Measurements from ENCODE around the gene DPCD. TPM values are rescaled to one million over a fixed set of nuclear protein-coding genes. Genes with fewer than 3 reads are reported as not detected.

Gene DPCD
- polyA plus RNA-seq, 1 donor = 14.1 TPM

DNA sequence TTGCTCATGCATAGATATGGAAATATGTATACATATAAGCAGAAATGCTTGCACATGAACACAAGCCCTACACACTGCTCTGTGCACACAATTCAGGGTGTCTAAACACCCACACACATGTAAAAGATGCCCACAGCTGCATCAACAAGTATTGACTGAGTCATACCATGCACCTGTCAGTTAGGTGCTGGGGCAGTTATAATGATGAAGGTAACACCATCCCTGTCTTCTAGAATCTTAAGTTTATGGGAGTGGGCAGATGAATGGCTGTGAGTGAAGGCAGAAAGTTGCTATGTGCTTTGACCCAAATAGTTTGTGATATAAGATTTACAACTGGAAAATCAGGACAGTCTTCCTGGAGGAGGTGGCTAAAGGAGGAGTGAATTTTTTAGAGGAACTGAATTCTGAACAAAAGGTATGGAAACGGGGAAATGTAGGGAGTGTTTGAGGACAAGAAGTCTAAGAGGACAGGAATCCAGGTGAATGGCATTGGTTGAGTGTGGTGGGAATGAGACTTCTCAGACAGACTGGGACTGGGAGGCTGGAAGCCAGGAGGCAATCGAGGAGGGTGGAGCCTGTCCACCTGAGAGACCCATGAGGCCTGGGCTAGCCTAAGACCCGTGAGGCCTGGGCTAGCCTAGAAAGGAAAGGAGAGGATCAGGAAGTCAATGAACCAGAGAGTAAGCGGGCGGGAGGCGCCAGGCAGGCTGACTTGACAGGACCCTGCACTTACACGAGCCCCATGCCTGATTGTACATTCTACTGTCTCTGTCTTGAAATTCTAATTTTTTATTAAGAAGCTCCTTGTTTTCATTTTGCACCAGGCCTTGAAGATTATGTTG lies 20.7 kb upstream of the DPCD start:
- no peak for DNase-seq (ENCODE audit: low read depth)

DNA sequence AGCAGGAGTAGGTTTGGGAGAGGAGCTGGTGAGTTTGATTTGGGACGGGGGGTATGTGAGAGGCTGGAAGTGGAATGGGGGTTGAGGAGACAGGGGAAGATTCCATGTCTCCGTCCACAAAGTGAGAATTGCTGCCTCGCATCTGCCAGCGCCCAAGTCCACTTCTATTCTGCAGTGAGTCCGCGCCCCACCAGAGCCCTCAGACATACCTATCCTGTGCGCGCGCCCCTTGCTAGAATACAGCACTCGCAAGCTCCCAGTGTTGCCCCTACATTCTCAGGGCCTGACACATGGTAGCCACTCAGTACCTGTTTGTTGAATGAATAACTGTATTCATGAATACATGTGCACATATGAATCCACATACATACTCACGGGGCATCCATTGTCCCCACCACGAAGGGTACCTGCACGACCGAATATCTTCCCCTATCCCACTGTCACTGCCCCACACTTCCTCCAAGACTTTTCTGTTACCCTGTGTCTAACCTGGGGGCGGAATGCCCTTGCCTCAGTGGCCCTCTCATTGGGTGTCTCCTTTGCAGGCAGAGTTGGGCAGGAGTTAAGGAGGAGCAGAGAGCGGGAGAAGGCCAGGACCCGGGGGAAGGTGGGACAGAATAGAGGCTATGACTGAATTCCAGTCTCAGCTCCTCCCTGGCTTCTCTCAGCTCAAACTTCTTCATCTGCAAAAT lies 19.9 kb upstream of the DPCD start:
- DNase-seq (ENCODE audit: low read depth) = no peak

DNA sequence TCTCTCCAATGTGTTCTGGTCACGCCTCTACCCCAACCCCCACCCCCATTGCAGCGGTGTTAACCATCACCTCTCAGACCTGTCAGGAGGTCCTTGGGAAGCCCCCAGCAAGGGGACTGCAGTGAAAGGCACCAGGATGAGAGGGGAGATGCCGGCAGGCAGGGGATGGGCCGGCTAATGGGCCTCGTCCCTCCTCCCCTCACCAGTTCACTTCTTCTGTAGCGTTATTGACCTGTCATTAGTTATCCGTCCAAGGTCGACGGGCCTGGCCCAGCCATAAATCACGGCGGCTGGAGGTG lies 18.8 kb upstream of the DPCD start:
- DNase-seq (ENCODE audit: low read depth) = no peak

DNA sequence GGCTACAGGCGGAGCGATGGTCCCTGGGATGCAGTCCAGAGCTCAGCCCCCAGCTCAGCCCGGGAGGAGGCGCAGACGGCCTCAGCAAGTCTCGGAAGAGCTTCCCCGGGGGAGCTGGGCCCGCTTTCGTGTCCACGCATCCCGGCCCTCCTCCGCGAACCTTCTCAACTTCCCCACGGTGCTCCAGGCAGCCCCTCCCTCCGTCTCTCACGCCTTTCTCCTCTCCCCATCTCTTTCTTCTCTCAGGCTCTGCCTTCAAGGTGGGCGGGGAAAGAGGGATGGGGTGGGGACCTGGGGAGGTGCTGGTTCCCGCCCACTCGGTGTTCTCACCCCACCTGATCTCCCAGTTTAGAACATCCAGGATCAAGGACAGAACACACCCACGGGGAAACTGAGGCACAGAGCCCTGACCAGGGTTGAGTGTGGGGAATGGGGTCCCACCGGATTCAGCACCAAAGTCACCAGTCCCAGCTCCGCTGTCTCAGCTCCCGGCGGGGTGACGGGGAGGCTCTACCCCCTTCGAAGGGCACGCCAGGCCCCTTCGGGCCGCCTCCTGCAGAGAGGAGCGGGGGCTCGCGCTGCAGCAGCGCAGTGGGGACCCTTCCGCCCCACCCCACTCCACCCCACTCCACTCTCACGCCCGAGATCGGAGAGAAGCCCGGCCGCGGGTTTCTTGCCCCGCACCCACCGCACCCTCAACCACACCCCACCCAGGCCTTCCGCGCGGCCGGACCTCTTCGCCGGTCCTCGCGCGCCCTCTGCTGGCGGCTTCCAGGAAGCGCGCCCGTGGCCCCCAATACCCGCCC lies 18.3 kb upstream of the DPCD start:
- no peak for DNase-seq (ENCODE audit: low read depth)

DNA sequence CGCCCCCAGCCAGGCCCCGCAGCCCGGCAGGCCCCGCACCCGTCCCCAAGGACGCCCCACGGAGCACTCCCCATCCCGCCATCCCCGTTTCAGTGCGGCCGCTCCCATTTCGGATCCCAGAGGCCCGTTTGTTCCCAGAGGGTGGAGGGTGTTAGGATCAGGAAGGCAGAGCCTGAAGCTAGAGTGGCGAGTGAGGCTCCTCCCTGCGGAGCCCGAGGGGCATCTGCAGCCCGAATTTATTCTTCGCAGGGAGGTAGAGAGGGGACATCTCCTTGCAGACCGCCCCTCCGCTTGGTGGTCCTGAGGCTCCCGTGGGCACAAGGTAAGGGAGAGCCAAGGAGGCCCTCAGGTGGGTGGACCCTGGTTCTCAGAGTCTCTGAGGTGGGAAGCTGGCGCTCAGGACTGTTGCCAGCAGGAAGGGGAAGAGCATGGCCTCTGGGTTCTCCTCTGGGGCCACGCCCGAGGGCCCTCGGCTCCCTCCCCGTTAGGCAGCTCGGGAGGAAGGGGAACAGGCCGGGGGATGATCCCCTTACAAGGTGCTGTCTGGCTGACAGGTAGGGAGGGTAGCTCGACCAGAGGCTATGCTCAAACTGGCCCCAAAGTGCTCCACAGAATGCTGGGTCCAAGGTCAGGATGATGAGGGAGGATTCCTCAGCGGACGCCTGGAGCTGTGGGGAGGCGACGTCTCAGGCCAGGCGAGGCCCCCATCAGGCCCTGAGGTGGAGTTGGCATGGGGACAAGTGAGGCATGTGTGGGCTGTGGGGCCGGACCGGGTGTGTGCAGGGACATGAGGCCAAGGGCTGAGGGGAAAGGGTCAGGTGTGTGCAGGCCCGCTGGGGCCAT lies 17.5 kb upstream of the DPCD start:
- DNase-seq (ENCODE audit: low read depth) = no peak

DNA sequence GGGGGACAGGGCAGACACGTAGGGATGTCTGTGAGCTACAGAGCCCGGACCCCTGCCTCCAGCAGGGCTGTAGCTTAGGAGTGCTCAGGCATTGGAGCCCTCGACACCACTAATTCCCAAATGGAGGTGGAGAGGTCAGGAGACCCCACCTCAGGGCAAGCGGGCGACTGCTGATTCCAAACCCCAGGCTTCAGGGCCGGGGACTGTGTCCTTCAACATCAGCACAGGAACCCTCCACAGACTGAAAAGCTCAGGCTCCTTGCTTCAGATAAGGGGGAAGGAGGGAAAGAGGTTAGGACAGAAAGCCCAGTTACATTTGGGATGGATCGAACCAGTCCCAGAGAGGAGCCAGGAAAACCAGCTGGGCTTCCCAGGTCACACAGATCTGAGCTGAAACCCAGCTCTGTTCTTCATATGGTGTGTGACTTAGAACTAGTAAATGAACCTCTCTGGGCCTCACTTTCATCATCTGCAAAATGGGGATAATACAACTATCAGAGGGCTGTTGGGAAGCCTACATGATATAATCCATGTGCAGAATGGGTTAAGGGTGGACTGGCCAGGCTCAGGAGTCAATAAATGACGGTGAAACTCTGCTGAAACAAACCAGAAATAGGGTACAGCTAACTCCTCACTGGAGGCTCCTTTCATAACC lies 16.7 kb upstream of the DPCD start:
- DNase-seq (ENCODE audit: low read depth) = no peak

DNA sequence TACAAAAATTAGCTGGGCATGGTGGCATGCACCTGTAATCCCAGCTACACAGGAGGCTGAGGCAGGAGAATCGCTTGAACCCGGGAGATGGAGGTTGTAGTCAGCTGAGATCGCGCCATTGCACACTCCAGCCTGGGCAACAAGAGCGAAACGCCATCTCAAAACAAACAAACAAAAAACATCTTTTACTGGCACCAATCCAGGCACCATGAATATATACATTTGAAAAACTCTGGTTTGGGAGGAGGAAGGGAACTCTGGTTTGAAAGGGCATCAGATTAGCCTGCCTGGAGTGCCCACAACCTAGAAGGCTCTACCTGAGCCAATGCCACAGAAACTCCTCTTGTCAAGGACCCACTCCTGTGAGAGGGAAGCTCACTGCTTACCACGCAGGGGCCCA lies 16.0 kb upstream of the DPCD start:
- no peak for DNase-seq (ENCODE audit: low read depth)

DNA sequence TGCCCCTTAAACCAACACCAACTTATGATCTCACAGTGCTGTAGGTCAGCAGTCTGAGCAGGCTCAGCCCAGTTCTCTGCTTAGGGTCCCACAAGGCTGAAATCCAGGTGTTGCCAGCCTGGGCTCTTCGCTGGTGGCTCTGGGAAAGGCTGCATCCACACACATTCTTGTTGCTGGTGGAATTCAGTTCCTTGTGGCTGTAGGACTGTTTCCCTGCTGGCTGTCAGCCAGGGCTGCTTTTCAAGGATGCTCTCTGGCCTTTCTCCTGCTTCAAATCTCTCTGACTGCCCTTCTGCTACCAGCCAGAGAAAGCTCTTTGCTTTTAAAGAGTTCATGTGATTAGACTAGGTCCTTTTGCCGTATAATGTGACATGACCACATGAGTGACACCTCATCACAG lies 15.3 kb upstream of the DPCD start:
- DNase-seq (ENCODE audit: low read depth) = no peak

DNA sequence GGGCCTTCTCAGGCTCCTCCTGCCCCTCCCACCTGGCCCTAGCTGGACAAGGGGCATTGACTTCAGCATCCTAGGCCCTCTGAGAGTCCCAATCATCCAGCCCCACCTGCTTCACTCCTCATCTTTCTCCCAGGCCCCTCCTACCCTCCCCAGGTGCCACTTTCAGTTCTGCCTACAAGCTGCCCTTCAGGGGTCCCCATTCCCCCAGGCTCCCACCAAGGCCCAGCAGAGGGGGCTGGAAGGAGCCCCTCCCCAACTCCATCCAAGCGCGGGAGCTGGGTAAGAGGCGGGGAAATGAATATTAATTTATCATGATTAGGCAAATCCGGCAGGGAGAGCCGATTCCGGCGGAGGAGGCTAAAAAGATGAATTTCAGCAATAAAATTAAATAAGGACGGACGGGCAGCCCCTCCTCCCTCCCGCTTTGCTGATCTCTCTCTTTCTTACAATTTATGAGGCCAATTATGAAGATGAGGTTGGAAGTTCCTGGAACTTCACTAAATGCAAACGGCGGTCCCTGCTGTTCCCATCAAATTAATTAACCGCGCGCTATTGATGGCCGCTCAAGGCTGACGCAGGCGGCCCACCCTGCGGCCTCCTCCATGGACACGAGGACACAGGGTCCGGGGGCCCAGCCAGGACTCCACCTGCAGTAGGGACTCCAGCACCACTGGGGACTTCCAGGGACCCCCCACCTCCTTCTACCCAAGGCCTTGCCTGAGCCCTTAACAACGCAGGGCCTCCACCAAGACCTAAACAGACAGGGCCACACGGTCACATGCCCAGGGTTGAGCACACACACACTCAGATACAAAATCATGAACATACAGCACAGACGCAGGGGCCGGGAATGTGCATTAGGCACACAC lies 14.0 kb upstream of the DPCD start:
- no peak for DNase-seq (ENCODE audit: low read depth)

DNA sequence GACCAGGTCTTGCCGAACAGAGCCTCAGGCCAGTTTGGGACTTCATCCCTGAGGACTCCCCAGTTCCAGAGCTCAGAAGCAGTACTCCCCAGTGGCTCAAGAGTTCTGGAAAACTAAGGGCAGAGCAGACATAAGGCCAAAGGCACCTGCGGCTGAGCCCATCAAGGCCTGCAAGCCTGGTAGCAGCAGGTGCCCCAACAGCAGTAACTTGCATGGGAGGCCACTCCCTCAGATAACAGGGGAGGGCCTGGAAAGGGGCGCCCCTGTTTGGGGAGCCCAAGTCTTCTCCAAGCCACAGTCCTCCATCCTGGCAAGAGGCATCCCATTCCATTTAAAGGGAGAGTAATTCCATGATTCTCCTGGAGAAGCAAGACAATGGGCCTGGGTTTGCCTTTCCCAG lies 13.0 kb upstream of the DPCD start:
- no peak for DNase-seq (ENCODE audit: low read depth)

DNA sequence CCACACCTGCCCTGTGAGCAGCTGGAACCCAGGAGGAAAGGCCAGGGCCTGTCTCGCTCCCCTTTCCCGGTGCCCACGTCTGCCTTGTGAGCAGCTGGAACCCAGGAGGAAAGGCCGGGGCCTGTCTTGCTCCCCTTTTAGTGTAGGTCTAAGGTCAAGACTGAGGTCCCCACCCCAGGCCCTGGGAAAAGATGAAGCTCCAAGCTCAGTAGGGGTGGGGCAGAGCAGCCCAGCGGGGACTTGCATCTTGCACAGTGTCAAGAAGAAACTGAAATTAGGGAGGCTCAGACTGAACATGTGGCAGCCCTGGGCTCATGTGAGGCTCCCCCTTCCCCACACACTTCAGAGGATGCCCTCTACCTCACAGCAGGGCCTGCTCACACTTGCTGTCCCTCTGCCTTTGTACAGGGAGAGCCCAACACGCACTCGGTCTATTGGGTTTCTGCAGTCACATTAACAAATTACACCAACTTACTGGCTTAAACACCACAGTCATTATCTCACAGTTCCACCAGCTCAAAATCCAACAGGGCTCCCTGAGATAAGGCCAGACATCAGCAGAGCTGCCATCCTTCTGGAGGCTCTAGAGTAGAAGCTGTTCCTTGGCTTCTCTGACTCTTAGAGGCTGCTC lies 12.4 kb upstream of the DPCD start:
- DNase-seq (ENCODE audit: low read depth) = no peak

DNA sequence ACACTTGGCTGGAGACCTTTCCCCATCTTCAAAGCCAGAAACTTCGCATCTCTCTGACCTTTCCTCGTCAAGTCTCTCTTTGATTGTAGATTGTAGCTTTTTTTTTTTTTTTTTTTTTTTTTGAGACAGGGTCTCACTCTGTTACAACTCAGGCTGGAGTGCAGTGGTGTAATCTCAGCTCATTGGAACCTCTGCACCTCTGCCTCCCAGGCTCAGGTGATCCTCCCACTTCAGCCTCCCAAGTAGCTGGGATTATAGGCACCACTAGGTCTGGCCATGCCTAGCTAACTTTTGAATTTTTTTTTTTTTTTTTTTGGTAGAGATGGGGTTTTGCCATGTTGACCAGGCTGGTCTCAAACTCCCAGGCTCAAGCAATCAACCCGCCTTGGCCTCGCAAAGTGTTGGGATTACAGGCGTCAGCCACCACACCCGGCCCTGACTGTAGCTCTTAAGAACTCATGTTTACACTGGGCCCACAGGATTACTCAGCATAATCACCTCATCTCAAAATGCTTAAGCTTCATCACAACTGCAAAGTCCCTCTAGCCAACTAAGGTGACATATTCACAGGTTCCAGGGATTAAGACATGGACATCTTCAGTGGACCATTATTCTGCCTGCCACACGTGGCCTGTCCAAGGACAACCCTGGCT lies 11.8 kb upstream of the DPCD start:
- no peak for DNase-seq (ENCODE audit: low read depth)

DNA sequence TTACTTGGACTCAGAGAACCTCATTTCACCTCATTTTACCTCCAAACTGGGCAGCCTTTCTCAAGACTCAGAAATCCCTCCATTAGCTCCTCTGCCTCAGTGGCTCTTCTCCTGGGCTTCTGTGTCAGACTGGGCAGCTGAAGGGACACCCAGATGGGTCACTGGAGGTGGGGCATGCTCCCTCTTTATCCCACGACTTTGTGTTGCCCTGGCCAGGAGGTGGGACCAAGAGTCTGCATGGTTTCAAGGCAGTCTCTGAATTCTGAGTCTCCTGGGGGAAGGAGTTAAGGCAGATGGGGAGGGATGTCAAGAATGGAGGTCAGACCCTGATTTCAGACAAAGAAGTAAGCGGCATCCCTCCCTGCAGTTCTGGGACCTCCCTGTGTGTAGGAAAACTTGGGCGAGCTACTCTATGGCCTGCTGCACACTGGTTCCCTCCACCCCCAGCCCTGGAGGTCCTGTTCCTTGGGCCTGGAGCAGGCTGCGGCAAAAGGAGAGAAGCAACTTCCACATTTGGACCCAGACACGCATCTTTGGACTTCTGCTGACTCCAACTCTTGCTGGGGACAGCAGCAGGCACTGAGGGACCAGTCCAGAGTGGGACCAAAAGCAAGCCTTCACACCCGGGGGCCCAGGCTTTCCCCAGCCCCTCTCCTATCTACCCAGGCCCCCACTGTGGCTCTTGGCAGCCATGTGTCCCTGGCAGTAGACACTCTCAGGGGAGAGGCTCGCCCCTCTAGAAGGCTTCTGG lies 10.8 kb upstream of the DPCD start:
- no peak for DNase-seq (ENCODE audit: low read depth)

DNA sequence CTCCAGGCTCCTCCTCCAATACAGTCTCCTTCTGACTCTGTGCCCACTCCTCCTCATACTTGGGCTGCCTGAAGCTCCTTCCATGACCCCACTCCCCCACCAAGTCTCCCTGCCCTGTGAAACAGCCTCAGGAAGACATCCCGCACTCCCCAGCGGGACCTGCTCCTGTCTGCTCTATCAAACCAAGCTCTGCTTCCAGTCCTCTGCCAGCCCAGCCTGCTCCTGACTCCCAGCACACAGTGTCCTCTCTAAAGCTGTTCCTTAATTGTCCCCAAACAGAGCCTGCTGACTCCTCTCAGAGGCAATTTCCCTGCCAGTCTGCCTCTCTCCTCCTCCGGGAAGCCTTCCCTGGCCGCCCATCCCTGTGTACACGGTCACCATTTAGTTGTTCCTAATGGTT lies 9.9 kb upstream of the DPCD start:
- no peak for DNase-seq (ENCODE audit: low read depth)

DNA sequence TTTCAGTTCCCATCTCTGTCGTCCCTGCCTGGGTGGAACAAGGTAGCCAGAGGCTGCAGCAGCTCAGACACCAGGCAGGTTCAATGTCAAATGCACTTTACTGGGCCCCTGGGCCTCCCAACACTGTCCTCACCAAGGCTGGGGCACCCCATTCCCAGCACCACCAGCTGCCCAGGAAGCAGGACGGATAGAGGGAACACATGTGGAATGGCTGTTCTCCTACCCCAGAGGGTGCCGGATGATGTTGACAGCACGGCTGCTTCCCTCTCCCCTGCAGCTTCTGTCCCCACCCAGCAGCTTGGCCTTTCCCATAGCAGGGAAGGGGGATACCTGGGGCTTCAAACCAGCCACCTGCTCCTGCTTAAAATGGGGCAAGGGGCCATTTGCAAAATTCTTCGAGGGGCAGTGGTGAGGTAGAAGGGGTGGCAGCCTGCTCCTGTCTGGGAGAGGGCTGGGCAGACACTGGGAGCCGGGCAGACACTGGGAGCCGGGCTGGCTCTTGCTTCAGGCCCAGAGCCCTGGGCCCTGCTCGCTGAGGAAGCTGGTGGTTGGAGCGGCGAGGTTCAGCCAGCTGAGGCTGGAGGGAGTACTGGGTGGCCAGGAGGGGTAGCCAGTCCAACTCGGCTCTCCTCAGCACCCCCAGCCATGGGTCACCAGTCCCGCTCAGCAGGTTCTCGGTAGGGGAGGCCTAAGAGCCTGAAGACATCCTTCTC lies 9.2 kb upstream of the DPCD start:
- no peak for DNase-seq (ENCODE audit: low read depth)

DNA sequence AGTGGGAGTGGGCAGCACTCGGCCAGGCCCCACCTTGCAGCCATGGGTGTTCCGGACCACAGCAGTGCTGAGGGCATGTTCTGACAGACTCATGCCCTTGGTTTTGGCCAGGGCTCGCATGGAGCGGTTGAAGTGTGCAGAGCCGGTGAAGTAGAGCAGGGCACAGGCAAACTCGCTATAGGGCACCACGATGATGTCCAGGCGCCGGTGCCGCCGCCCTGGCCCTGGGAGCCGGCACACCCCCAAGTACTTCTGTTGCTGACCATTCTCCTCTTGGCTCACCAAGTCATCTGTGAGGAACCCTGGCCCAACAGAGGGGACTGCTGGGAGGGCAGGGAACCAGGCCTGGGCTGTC lies 8.6 kb upstream of the DPCD start:
- no peak for DNase-seq (ENCODE audit: low read depth)

DNA sequence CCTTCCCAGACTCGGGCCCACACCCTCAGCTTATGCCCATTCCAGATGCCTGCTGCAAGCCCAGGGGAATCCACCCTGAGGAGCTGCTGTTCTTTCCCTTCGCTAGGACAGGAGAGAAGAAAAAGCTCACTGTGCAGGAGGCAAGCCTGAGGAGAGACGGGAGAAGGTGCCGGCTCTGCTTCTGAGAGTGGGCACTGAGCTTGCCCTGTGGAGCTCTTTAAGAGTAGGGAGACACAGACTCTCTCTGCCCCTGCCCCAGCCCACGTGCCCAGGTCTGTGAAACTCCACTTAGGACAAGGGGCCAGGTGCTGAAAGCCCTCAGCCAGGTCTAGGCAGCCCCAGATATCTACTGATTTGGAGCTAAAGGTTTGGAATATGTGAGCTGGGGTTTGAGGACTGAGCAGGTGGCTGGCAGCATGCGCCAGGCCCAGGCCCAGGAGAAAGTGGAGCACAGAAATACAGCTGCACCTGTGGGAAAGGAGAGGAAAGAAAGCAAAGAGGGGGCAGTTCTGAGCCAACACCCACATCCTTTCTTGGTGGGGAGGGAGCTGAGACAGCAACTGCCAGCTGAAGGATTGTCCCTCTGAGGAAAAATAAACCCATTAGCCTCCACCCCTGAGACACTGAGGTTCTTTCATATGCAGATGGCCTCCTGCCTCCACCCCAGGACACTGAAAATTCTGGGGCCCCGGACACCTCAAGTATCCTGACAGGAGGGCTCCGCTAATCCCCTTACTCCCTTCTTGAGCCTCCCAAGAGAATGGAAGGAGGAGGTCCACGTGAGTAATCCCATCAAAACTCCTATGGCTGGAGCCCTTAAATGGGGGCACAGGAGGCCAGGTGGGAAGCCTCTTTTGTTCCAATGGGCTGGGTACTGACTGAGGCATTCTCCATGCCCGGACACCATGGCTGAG lies 7.4 kb upstream of the DPCD start:
- DNase-seq (ENCODE audit: low read depth) = no peak
